GM12873 (cell line): ENCODE results near the gene KIF16B.

ENCODE experiments used
- CTCF ChIP-seq: IDR thresholded peaks from 2 replicates; pipeline ENCODE4 v1.5.1; 2012; ENCODE audit warnings: low read depth, mild to moderate bottlenecking, moderate library complexity, low read length, control low read depth; ENCODE audit not compliant: insufficient read depth; ENCODE audit errors: missing control alignments

Gene KIF16B

GRCh38 chr20:16455324-16455723 is 117.9 kb downstream of the KIF16B start:
- no peak for TF ChIP-seq CTCF

GRCh38 chr20:16451982-16452381 is 121.3 kb downstream of the KIF16B start:
- TF ChIP-seq CTCF = no peak

DNA sequence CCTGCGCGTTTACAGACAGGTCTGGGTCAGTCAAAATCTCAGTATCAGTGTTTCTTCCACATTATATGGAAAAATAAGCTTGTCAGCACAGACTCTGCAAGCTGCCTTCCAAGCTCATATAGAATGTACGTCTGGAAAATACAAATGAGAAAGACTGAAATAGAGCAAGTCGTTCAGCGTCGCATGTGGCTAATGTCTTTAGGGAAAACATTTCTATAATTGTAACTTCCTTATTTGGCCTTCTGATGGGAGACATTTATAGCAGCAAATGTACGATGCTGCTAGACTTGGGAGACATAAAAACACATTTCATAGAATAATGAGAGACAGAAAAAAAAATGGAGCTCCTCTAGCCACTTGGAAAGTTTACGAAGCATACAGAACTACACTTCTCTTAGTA is 122.2 kb downstream of the KIF16B start:
- no peak for TF ChIP-seq CTCF

DNA sequence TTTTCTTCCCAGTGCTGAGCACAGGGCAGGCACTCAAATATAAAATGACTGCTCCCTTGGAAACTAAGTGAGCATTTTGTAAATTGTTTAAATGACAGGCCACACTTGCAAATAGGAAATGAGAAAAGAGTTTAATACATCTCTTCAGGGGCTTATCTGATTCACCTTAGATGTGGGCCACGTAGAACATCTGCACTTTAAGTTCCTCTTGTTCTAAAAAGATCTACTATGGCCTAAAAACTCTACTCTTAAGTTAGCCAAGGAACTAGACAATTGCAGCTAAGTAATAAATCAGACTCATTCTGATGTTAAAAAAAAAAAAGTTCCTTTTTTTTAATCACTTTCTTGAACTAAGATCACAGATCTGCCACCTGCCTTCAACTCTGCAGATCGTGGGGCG is 126.3 kb downstream of the KIF16B start:
- no peak for TF ChIP-seq CTCF

DNA sequence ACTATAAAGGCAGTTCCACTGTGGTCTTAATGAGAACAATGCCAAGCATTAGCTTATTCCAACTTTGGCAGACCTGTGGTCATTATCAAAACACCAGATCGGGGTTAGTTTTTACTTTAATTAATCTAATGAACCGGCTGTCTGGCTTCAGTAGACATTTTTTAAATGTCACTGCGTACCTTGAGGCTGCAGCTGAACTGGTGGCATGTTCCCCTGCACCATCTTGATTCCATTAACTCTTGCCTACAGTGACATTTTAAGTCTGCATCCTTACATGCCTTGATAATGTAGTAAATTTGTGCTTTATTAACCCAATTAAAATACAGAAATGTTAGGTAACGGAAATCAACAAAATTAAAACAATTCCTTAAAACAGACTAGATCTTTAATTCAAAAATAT is 127.0 kb downstream of the KIF16B start:
- TF ChIP-seq CTCF = no peak

DNA sequence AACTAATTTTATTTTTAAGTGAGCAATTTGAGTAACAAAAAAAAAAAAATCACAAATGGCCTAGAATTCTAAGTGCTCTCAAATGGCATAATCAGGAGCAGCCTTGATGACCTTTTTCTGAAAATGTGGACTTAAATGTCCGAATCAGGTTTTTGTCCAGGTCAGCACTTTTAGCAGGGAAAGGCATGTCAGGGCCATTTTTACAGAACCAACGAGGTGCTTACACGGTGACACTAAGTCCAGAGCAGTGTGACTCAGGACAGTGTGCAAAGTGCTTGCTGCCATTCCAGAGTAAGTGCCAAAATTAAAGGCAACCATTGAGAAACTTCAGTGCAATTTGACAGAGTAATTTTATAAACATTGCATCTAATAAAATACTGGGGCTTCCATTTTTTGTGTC is 127.8 kb downstream of the KIF16B start:
- no peak for TF ChIP-seq CTCF

GRCh38 chr20:16444057-16444777 is 129.0 kb downstream of the KIF16B start:
- TF ChIP-seq CTCF = no peak
